Body of pancreas (tissue), 4 donors: ENCODE data around the gene CES5A. TPM values are rescaled to one million over a fixed set of nuclear protein-coding genes. Genes with fewer than 3 reads are reported as not detected.
"Not testable (repeated sequence)": the region's sequence is repeated elsewhere in the genome, so short reads cannot be mapped to it uniquely, and the experiment has no call there.

Experiments used
- ATAC-seq: fragments of 150-250 bp; one replicate; pipeline ENCODE4 v1.9.1; 2016
- DNase-seq, 4 donors: peaks; one replicate each; pipeline ENCODE4 v3.0.0-alpha.2; 2019
- H3K27ac ChIP-seq, 4 donors: fragments of 200-600 bp; sonication (generic); 1 replicate in 3 of 4; 2 replicates in 1 of 4; pipeline versions ENCODE4 v1.5.1 to v1.6.1; 2016 to 2019; ENCODE audit warnings: mild to moderate bottlenecking in 1 of 4, mixed read lengths in 1 of 4, moderate library complexity in 1 of 4
- H3K27me3 ChIP-seq, 2 donors: fragments of 200-600 bp; sonication (generic); one replicate each; pipeline ENCODE4 v1.6.0; 2016; ENCODE audit warnings: mild to moderate bottlenecking in 1 of 2
- H3K36me3 ChIP-seq, 2 donors: fragments of 200-600 bp; sonication (generic); replicated peaks in 1 of 2; 2 replicates each; pipeline ENCODE4 v1.5.1; 2016; ENCODE audit warnings: low read depth in 2 of 2; ENCODE audit not compliant: insufficient read depth in 1 of 2
- H3K4me1 ChIP-seq: fragments of 200-600 bp; sonication (generic); one replicate; pipeline ENCODE4 v1.6.0; 2016
- H3K4me3 ChIP-seq, 2 donors: fragments of 200-600 bp; sonication (generic); 1 replicate in 1 of 2; 2 replicates in 1 of 2; pipeline ENCODE4 v1.5.1; 2016 to 2019
- H3K9me3 ChIP-seq, 3 donors: fragments of 200-600 bp; sonication (generic); 1 replicate in 2 of 3; 2 replicates in 1 of 3; pipeline ENCODE4 v1.5.1; 2016
- CTCF ChIP-seq, 7 experiments: fragments of 450-650 bp in 4 of 7; fragments of 200-600 bp in 3 of 7; sonication (generic) in 3 of 7; IDR thresholded peaks; one replicate each; pipeline ENCODE4 v1.5.1; 2016 to 2019; ENCODE audit warnings: antibody characterized with exemption in 7 of 7
- POLR2A ChIP-seq, 3 donors: fragments of 450-650 bp; IDR thresholded peaks; one replicate each; pipeline ENCODE4 v1.6.1; 2016; ENCODE audit warnings: antibody characterized with exemption in 3 of 3, mild to moderate bottlenecking in 2 of 3
- WGBS, 2 donors: methylation state at CpG; one replicate each; pipeline ENCODE4 v1.1.5; 2017; 5-methylcytosine and 5-hydroxymethylcytosine counted together
- intact Hi-C: fragments of 100-400 bp; cut with DNase I; formaldehyde crosslinking; loops from one replicate; pipeline ENCODE4 v1.15.1; 2023
- total RNA-seq, 2 donors: library from RNA; depleted of rRNA; stranded (reverse); fragments of >200 nt; gene quantifications; one replicate each; pipeline ENCODE4 v1.1.0, GENCODE V29; 2016

Gene CES5A
- total RNA-seq, 2 donors from 2014 or later = not detected

- TF ChIP-seq POLR2A (IDR thresholded peaks at IDR 0.05) = no peak
- peak; percentile 60 to 84 (median 80) for TF ChIP-seq CTCF (IDR thresholded peaks at IDR 0.05)
- Histone ChIP-seq H3K27ac (no peak overlapping the region), H3K36me3 (no peaks in the 10 kb centered on the region), H3K4me1 (no peaks in the 10 kb centered on the region), H3K4me3 (no peak overlapping the region), H3K27me3 (no peaks in the 10 kb centered on the region), H3K9me3 (no peaks in the 10 kb centered on the region)
- intact Hi-C loops = loop anchor here (5.0 to 10.0 kb wide), 2 partner anchors 130 to 378 kb away; no protein-coding TSS in a partner anchor
- peak; percentile 23 to 35 (median 28) for DNase-seq
- 24 to 29% methylated on average over 11 of the region's 11 CpGs for WGBS, 2 donors
- ATAC-seq = peak; percentile 38
These were observed 32.6 kb downstream of the CES5A start for GRCh38 chr16:55842369-55843104.

GRCh38 chr16:55839115-55839514 lies 36.1 kb downstream of the CES5A start:
- WGBS, 2 donors = 49 to 69% methylated on average over 2 of the region's 2 CpGs
- ATAC-seq (no peak), DNase-seq (no peak)
- Histone ChIP-seq H3K27ac (no peak overlapping the region), H3K4me3 (no peak overlapping the region), H3K4me1 (peaks cover 17% of the 10 kb centered on the region), H3K36me3 (no peaks in the 10 kb centered on the region), H3K27me3 (no peaks in the 10 kb centered on the region), H3K9me3 (no peaks in the 10 kb centered on the region)
- TF ChIP-seq POLR2A (IDR thresholded peaks at IDR 0.05) (no peak), CTCF (IDR thresholded peaks at IDR 0.05) (no peak)
- intact Hi-C loops = no loop called here

GRCh38 chr16:55836158-55836611 lies 39.0 kb downstream of the CES5A start:
- DNase-seq (no peak), ATAC-seq (no peak)
- no peak overlapping the region for H3K27ac ChIP-seq
- peaks cover 20% of the 10 kb centered on the region for H3K4me1 ChIP-seq
- 41 to 47% methylated on average over 4 of the region's 4 CpGs for WGBS, 2 donors
- no peaks in the 10 kb centered on the region for H3K36me3 ChIP-seq
- H3K27me3 ChIP-seq = no peaks in the 10 kb centered on the region
- TF ChIP-seq POLR2A (IDR thresholded peaks at IDR 0.05) (no peak), CTCF (IDR thresholded peaks at IDR 0.05) (no peak)
- intact Hi-C loops = no loop called here
- no peaks in the 10 kb centered on the region for H3K9me3 ChIP-seq
- no peak overlapping the region for H3K4me3 ChIP-seq

GRCh38 chr16:55835581-55835980 lies 39.6 kb downstream of the CES5A start:
- 0 to 10% methylated on average over 1 of the region's 1 CpG for WGBS, 2 donors
- no peak overlapping the region for H3K4me3 ChIP-seq
- intact Hi-C loops = no loop called here
- TF ChIP-seq POLR2A (IDR thresholded peaks at IDR 0.05) = no peak
- no peak for TF ChIP-seq CTCF (IDR thresholded peaks at IDR 0.05)
- no peaks in the 10 kb centered on the region for H3K36me3 ChIP-seq
- no peaks in the 10 kb centered on the region for H3K9me3 ChIP-seq
- H3K27me3 ChIP-seq = no peaks in the 10 kb centered on the region
- H3K27ac ChIP-seq = no peak overlapping the region
- DNase-seq (peak; percentile 48 to 82 (median 73)), ATAC-seq (peak; percentile 83)
- H3K4me1 ChIP-seq = peaks cover 20% of the 10 kb centered on the region

- H3K9me3 ChIP-seq, H3K36me3 ChIP-seq, H3K4me3 ChIP-seq, DNase-seq, ATAC-seq, H3K27me3 ChIP-seq, H3K27ac ChIP-seq, intact Hi-C loops: not testable (repeated sequence)
- peaks cover 20% of the 10 kb centered on the region for H3K4me1 ChIP-seq
- WGBS, 2 donors = 48 to 64% methylated on average over 3 of the region's 3 CpGs
These were observed 40.0 kb downstream of the CES5A start for GRCh38 chr16:55835173-55835572.
